Large intestine (tissue), 3 donors: ENCODE results near the gene ADGRL3. TPM values are rescaled to one million over a fixed set of nuclear protein-coding genes. Genes with fewer than 3 reads are reported as not detected.
A peak's percentile ranks its signal among the peaks of the same experiment; 100 is the strongest.
"Not testable (repeated sequence)": the region's sequence is repeated elsewhere in the genome, so short reads cannot be mapped to it uniquely, and the experiment has no call there.

Experiments
- DNase-seq, 2 donors: peaks; one replicate each; pipeline versions ENCODE4 v3.0.0 to v3.0.0-alpha.2; 2013
- H3K27ac ChIP-seq: one replicate; pipeline ENCODE4 v1.5.1; 2013; ENCODE audit warnings: low read length
- H3K27me3 ChIP-seq: 2 replicates; pipeline ENCODE4 v1.6.1; 2013; ENCODE audit warnings: low read length; ENCODE audit not compliant: control insufficient read depth, insufficient read depth
- H3K36me3 ChIP-seq: 2 replicates; pipeline ENCODE4 v1.6.1; 2013; ENCODE audit warnings: low read length; ENCODE audit not compliant: control insufficient read depth, insufficient read depth
- H3K4me1 ChIP-seq: one replicate; pipeline ENCODE4 v1.6.1; 2013; ENCODE audit warnings: low read length; ENCODE audit not compliant: control insufficient read depth, insufficient read depth
- H3K4me3 ChIP-seq: one replicate; pipeline ENCODE4 v1.5.1; 2013; ENCODE audit warnings: low read length
- H3K9me3 ChIP-seq: one replicate; pipeline ENCODE4 v1.6.1; 2013; ENCODE audit warnings: mild to moderate bottlenecking, low read depth, low read length, moderate library complexity; ENCODE audit not compliant: control insufficient read depth
- WGBS: methylation state at CpG from one replicate; pipeline ENCODE4 v1.1.5; 2013; ENCODE audit warnings: low lambda C conversion rate; ENCODE audit not compliant: insufficient coverage; 5-methylcytosine and 5-hydroxymethylcytosine counted together
- polyA plus RNA-seq: library from polyadenylated mRNA; unstranded; fragments of 120-200 nt; gene quantifications from one replicate; pipeline ENCODE4 v1.2.1, GENCODE V29; 2013

Gene ADGRL3
- polyA plus RNA-seq, 1 donor = 9.8 TPM

GRCh38 chr4:61379406-61379805 is 179.3 kb downstream of the ADGRL3 start:
- no peaks in the 10 kb centered on the region for H3K9me3 ChIP-seq
- H3K4me3 ChIP-seq = no peak overlapping the region
- H3K27ac ChIP-seq = no peak overlapping the region
- no peaks in the 10 kb centered on the region for H3K4me1 ChIP-seq
- no peaks in the 10 kb centered on the region for H3K36me3 ChIP-seq
- H3K27me3 ChIP-seq = no peaks in the 10 kb centered on the region
- 63% methylated on average over 1 of the region's 1 CpG for WGBS
- DNase-seq = no peak

GRCh38 chr4:61380865-61381264 is 180.7 kb downstream of the ADGRL3 start:
- no peak overlapping the region for H3K4me3 ChIP-seq
- WGBS = 67% methylated on average over 2 of the region's 2 CpGs

GRCh38 chr4:61385256-61385655 is 185.1 kb downstream of the ADGRL3 start:
- 33% methylated on average over 1 of the region's 4 CpGs for WGBS
- DNase-seq = no peak
- H3K4me3 ChIP-seq = no peak overlapping the region

More at GRCh38 chr4:61380865-61381264, 180.7 kb downstream of the ADGRL3 start:
- Histone ChIP-seq H3K4me1 (no peaks in the 10 kb centered on the region), H3K27me3 (no peaks in the 10 kb centered on the region), H3K36me3 (no peaks in the 10 kb centered on the region), H3K9me3 (no peaks in the 10 kb centered on the region), H3K27ac (no peak overlapping the region)
- DNase-seq = no peak

GRCh38 chr4:61387372-61387771 is 187.2 kb downstream of the ADGRL3 start:
- not testable (repeated sequence) for H3K4me1 ChIP-seq
- WGBS = no CpG with 5 or more reads among the region's 7 CpGs

More at GRCh38 chr4:61385256-61385655, 185.1 kb downstream of the ADGRL3 start:
- Histone ChIP-seq H3K36me3 (no peaks in the 10 kb centered on the region), H3K27me3 (no peaks in the 10 kb centered on the region), H3K9me3 (no peaks in the 10 kb centered on the region), H3K4me1 (no peaks in the 10 kb centered on the region), H3K27ac (no peak overlapping the region)

GRCh38 chr4:61389640-61390039 is 189.5 kb downstream of the ADGRL3 start:
- Histone ChIP-seq H3K4me1 (no peaks in the 10 kb centered on the region), H3K4me3 (no peak overlapping the region), H3K27ac (no peak overlapping the region), H3K36me3 (no peaks in the 10 kb centered on the region), H3K27me3 (no peaks in the 10 kb centered on the region), H3K9me3 (no peaks in the 10 kb centered on the region)
- DNase-seq = no peak
- WGBS = 67% methylated on average over 1 of the region's 2 CpGs

More at GRCh38 chr4:61387372-61387771, 187.2 kb downstream of the ADGRL3 start:
- not testable (repeated sequence) for DNase-seq, H3K27ac ChIP-seq, H3K4me3 ChIP-seq, H3K27me3 ChIP-seq, H3K36me3 ChIP-seq, H3K9me3 ChIP-seq

GRCh38 chr4:61395754-61396153 is 195.6 kb downstream of the ADGRL3 start:
- Histone ChIP-seq H3K27ac (no peak overlapping the region), H3K4me1 (no peaks in the 10 kb centered on the region), H3K9me3 (no peaks in the 10 kb centered on the region), H3K4me3 (no peak overlapping the region), H3K36me3 (no peaks in the 10 kb centered on the region), H3K27me3 (no peaks in the 10 kb centered on the region)
- no CpG with 5 or more reads among the region's 3 CpGs for WGBS
- no peak for DNase-seq

GRCh38 chr4:61397174-61397573 is 197.0 kb downstream of the ADGRL3 start:
- H3K9me3 ChIP-seq = no peaks in the 10 kb centered on the region
- no peak overlapping the region for H3K27ac ChIP-seq
- WGBS = 100% methylated on average over 1 of the region's 1 CpG
- H3K36me3 ChIP-seq = no peaks in the 10 kb centered on the region
- DNase-seq = no peak
- no peak overlapping the region for H3K4me3 ChIP-seq
- no peaks in the 10 kb centered on the region for H3K4me1 ChIP-seq
- no peaks in the 10 kb centered on the region for H3K27me3 ChIP-seq

- H3K27ac ChIP-seq = no peak overlapping the region
- no peaks in the 10 kb centered on the region for H3K36me3 ChIP-seq
- DNase-seq = no peak
- WGBS = no CpG with 5 or more reads among the region's 1 CpG
- H3K4me1 ChIP-seq = no peaks in the 10 kb centered on the region
- H3K4me3 ChIP-seq = no peak overlapping the region
- H3K27me3 ChIP-seq = no peaks in the 10 kb centered on the region
- H3K9me3 ChIP-seq = no peaks in the 10 kb centered on the region
Observed at GRCh38 chr4:61400439-61401038, 200.4 kb downstream of the ADGRL3 start.

GRCh38 chr4:61401771-61402170 is 201.6 kb downstream of the ADGRL3 start:
- Histone ChIP-seq H3K27ac (no peak overlapping the region), H3K36me3 (no peaks in the 10 kb centered on the region), H3K27me3 (no peaks in the 10 kb centered on the region), H3K4me1 (no peaks in the 10 kb centered on the region), H3K4me3 (no peak overlapping the region), H3K9me3 (no peaks in the 10 kb centered on the region)
- DNase-seq = no peak

- no peaks in the 10 kb centered on the region for H3K9me3 ChIP-seq
- DNase-seq = no peak
- WGBS = 83% methylated on average over 1 of the region's 1 CpG
Observed at GRCh38 chr4:61405307-61405706, 205.2 kb downstream of the ADGRL3 start.

GRCh38 chr4:61406677-61407076 is 206.6 kb downstream of the ADGRL3 start:
- Histone ChIP-seq H3K27ac (no peak overlapping the region), H3K36me3 (no peaks in the 10 kb centered on the region), H3K4me1 (no peaks in the 10 kb centered on the region), H3K4me3 (no peak overlapping the region), H3K27me3 (no peaks in the 10 kb centered on the region), H3K9me3 (no peaks in the 10 kb centered on the region)
- peak in 1 of 2 donors; percentile 10 for DNase-seq
- WGBS = 71% methylated on average over 1 of the region's 2 CpGs

More at GRCh38 chr4:61405307-61405706, 205.2 kb downstream of the ADGRL3 start:
- no peaks in the 10 kb centered on the region for H3K27me3 ChIP-seq
- no peak overlapping the region for H3K27ac ChIP-seq
- H3K4me1 ChIP-seq = no peaks in the 10 kb centered on the region
- H3K36me3 ChIP-seq = no peaks in the 10 kb centered on the region
- H3K4me3 ChIP-seq = no peak overlapping the region
